Measurements from ENCODE around the gene PPHLN1.
A peak's percentile ranks its signal among the peaks of the same experiment; 100 is the strongest.

The PPHLN1 gene

GRCh38 chr12:42372154-42372791, 46.3 kb downstream of the PPHLN1 start:
- TF ChIP-seq TOX (CRISPR knock-in tag; IDR thresholded peaks at IDR 0.05; ENCODE audit: borderline replicate concordance) (no peak), ZNF8 (CRISPR knock-in tag; IDR thresholded peaks at IDR 0.05) (no peak), PPARA (CRISPR knock-in tag; IDR thresholded peaks at IDR 0.05; ENCODE audit: borderline replicate concordance) (no peak), ZNF70 (CRISPR knock-in tag; IDR thresholded peaks at IDR 0.05) (no peak), PATZ1 (CRISPR knock-in tag; IDR thresholded peaks at IDR 0.05; ENCODE audit: borderline replicate concordance) (no peak), ZNF565 (CRISPR knock-in tag; conservative IDR thresholded peaks at IDR 0.05; ENCODE audit: low read depth) (no peak), ARNTL (CRISPR knock-in tag; IDR thresholded peaks at IDR 0.05; ENCODE audit: borderline replicate concordance, low read depth) (no peak), CREB5 (CRISPR knock-in tag; IDR thresholded peaks at IDR 0.05; ENCODE audit: low read depth) (no peak), ZC3H10 (CRISPR knock-in tag; IDR thresholded peaks at IDR 0.05) (no peak), SNAI2 (CRISPR knock-in tag; IDR thresholded peaks at IDR 0.05) (no peak), CSDC2 (CRISPR knock-in tag; IDR thresholded peaks at IDR 0.05) (no peak), CSRNP3 (CRISPR knock-in tag; IDR thresholded peaks at IDR 0.05) (no peak), GLIS3 (CRISPR knock-in tag; IDR thresholded peaks at IDR 0.05) (no peak), BACH2 (CRISPR knock-in tag; IDR thresholded peaks at IDR 0.05; ENCODE audit: borderline replicate concordance) (no peak), ESRRG (CRISPR knock-in tag; IDR thresholded peaks at IDR 0.05) (no peak), RARB (CRISPR knock-in tag; IDR thresholded peaks at IDR 0.05) (no peak), TSHZ2 (CRISPR knock-in tag; IDR thresholded peaks at IDR 0.05) (no peak), ZFP3 (CRISPR knock-in tag; IDR thresholded peaks at IDR 0.05) (no peak)
- peak; percentile 86 for ATAC-seq

- no peak for TF ChIP-seq SNAI2 (CRISPR knock-in tag; IDR thresholded peaks at IDR 0.05)
- no peak for TF ChIP-seq ESRRG (CRISPR knock-in tag; IDR thresholded peaks at IDR 0.05)
- TF ChIP-seq PATZ1 (CRISPR knock-in tag; IDR thresholded peaks at IDR 0.05; ENCODE audit: borderline replicate concordance), result no peak
- TF ChIP-seq RARB (CRISPR knock-in tag; IDR thresholded peaks at IDR 0.05), result no peak
- TF ChIP-seq ZFP3 (CRISPR knock-in tag; IDR thresholded peaks at IDR 0.05), result no peak
- no peak for TF ChIP-seq PPARA (CRISPR knock-in tag; IDR thresholded peaks at IDR 0.05; ENCODE audit: borderline replicate concordance)
- TF ChIP-seq TOX (CRISPR knock-in tag; IDR thresholded peaks at IDR 0.05; ENCODE audit: borderline replicate concordance), result no peak
- no peak for TF ChIP-seq ZNF8 (CRISPR knock-in tag; IDR thresholded peaks at IDR 0.05)
- TF ChIP-seq POU6F1 (CRISPR knock-in tag; IDR thresholded peaks at IDR 0.05; ENCODE audit: borderline replicate concordance, low read depth), result no peak
- no peak for TF ChIP-seq BACH2 (CRISPR knock-in tag; IDR thresholded peaks at IDR 0.05; ENCODE audit: borderline replicate concordance)
- no peak for TF ChIP-seq ZC3H10 (CRISPR knock-in tag; IDR thresholded peaks at IDR 0.05)
- TF ChIP-seq ISL1 (CRISPR knock-in tag; IDR thresholded peaks at IDR 0.05), result no peak
- no peak for TF ChIP-seq ZNF565 (CRISPR knock-in tag; conservative IDR thresholded peaks at IDR 0.05; ENCODE audit: low read depth)
- no peak for ATAC-seq
Measured at GRCh38 chr12:42373669-42374068, 47.7 kb downstream of the PPHLN1 start.

All from SK-N-SH treated with all-trans-retinoic acid at 6 μM for 48 hours (cell line).